Jurkat, Clone E6-1 (cell line): ENCODE data around the gene CCDC69.

ENCODE experiments used
- DNase-seq: peaks from one replicate; pipeline ENCODE4 v3.0.0-alpha.2; 2011; ENCODE audit warnings: low read depth, low spot score
- H3K4me3 ChIP-seq: 2 replicates; pipeline ENCODE4 v1.5.1; 2011; ENCODE audit warnings: mild to moderate bottlenecking, low read length, control low read depth, moderate library complexity

CCDC69 gene

DNA sequence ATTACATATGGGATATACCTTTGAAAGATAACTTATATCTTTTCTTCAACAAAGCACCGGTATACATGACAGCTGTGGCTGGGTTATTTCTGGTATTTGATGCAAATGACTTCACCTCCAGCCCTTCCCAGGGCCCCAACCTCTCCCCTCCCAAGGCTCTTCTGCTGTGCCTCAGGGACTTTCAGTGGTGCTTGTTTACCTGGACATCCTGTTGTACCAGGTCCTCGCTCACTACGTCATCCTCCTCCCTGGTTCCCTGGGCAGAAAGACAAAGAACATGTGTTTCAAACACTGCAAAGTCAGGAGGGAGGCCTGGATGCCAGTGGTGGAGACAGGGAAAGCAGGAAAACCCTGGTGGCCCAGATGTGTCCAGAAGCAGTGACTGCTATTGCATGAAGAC, 89.7 kb downstream of the CCDC69 start:
- DNase-seq: no peak
- no peak overlapping the region for H3K4me3 ChIP-seq

DNA sequence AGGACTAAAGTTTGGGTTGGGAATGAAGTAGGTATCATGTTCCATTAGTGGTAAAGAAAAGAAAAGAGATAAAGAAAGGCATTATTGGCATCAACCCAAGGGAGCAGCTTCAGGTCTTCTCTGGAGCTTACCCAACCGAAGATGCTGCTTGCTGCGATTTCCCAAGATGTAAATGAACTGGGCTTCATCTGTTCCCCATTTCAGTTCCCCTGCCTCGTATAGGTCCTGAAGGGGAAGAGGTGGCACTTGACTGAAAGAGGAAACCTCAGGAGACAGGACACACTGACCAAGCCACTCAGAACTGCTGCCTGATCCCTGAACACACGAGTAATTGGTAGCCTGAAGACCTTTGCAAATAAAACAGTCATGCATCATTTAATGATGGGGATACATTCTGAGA, 90.9 kb downstream of the CCDC69 start:
- DNase-seq: no peak
- H3K4me3 ChIP-seq: no peak overlapping the region
